ENCODE measurements around the gene ASPSCR1. TPM values are rescaled to one million over a fixed set of nuclear protein-coding genes. Genes with fewer than 3 reads are reported as not detected.

Gene ASPSCR1
- total and polyA plus RNA-seq, 2 of the 13 experiments (the other 11 are each of a cell fraction or from before 2014, with no cell fraction given), result 274 to 314 TPM

DNA sequence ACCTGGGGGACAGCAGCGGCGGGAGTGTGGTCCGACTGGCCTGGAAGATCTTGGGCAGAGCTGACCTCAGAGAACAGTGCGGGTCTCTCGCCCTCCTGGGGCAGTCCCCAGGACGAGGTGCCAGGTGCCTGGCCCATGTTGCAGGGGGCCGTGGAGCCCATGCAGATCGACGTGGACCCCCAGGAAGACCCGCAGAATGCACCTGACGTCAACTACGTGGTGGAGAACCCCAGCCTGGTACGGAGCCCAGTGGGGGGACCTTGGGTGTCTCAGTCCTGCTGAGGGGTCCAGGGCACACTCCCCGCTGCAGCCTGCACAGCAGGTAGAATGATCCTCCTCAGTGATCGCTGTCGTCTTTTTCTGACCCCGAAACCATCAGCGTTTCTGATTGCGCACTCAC is 75.7 kb downstream of the ASPSCR1 start:
- BruUV-seq (replicated peaks), result no TSS peak
- H3K4me2 ChIP-seq (ENCODE audit: low read depth, low read length), result peak overlapping the region; percentile 92
- no peak for TF ChIP-seq SRSF1 (optimal IDR thresholded peaks at IDR 0.05; ENCODE audit: low read depth, low read length)
- TF ChIP-seq, protein P1, sequence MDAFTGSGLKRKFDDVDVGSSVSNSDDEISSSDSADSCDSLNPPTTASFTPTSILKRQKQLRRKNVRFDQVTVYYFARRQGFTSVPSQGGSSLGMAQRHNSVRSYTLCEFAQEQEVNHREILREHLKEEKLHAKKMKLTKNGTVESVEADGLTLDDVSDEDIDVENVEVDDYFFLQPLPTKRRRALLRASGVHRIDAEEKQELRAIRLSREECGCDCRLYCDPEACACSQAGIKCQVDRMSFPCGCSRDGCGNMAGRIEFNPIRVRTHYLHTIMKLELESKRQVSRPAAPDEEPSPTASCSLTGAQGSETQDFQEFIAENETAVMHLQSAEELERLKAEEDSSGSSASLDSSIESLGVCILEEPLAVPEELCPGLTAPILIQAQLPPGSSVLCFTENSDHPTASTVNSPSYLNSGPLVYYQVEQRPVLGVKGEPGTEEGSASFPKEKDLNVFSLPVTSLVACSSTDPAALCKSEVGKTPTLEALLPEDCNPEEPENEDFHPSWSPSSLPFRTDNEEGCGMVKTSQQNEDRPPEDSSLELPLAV (CRISPR knock-in tag; conservative IDR thresholded peaks at IDR 0.05; ENCODE audit: low read depth), result no peak
- TF ChIP-seq, protein P2, sequence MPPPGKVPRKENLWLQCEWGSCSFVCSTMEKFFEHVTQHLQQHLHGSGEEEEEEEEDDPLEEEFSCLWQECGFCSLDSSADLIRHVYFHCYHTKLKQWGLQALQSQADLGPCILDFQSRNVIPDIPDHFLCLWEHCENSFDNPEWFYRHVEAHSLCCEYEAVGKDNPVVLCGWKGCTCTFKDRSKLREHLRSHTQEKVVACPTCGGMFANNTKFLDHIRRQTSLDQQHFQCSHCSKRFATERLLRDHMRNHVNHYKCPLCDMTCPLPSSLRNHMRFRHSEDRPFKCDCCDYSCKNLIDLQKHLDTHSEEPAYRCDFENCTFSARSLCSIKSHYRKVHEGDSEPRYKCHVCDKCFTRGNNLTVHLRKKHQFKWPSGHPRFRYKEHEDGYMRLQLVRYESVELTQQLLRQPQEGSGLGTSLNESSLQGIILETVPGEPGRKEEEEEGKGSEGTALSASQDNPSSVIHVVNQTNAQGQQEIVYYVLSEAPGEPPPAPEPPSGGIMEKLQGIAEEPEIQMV (CRISPR knock-in tag; IDR thresholded peaks at IDR 0.05; ENCODE audit: low read depth), result no peak
- TF ChIP-seq, protein P3, sequence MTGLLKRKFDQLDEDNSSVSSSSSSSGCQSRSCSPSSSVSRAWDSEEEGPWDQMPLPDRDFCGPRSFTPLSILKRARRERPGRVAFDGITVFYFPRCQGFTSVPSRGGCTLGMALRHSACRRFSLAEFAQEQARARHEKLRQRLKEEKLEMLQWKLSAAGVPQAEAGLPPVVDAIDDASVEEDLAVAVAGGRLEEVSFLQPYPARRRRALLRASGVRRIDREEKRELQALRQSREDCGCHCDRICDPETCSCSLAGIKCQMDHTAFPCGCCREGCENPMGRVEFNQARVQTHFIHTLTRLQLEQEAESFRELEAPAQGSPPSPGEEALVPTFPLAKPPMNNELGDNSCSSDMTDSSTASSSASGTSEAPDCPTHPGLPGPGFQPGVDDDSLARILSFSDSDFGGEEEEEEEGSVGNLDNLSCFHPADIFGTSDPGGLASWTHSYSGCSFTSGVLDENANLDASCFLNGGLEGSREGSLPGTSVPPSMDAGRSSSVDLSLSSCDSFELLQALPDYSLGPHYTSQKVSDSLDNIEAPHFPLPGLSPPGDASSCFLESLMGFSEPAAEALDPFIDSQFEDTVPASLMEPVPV (CRISPR knock-in tag; IDR thresholded peaks at IDR 0.05), result no peak
- no peak for TF ChIP-seq ZC3H4 (CRISPR knock-in tag; IDR thresholded peaks at IDR 0.05; ENCODE audit: borderline replicate concordance)
- TF ChIP-seq ZNF546 (CRISPR knock-in tag; conservative IDR thresholded peaks at IDR 0.05), result no peak
- no peak for TF ChIP-seq ZNF747 (CRISPR knock-in tag; IDR thresholded peaks at IDR 0.05; ENCODE audit: borderline replicate concordance)
- TF ChIP-seq, protein P4, sequence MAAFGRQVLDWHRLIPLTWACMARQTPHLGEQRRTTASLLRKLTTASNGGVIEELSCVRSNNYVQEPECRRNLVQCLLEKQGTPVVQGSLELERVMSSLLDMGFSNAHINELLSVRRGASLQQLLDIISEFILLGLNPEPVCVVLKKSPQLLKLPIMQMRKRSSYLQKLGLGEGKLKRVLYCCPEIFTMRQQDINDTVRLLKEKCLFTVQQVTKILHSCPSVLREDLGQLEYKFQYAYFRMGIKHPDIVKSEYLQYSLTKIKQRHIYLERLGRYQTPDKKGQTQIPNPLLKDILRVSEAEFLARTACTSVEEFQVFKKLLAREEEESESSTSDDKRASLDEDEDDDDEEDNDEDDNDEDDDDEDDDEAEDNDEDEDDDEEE (CRISPR knock-in tag; IDR thresholded peaks at IDR 0.05), result no peak
- no peak for TF ChIP-seq MLLT10 (CRISPR knock-in tag; IDR thresholded peaks at IDR 0.05)
- TF ChIP-seq ZNF567 (CRISPR knock-in tag; IDR thresholded peaks at IDR 0.05; ENCODE audit: borderline replicate concordance), result no peak
- TF ChIP-seq CHD4 (IDR thresholded peaks at IDR 0.05; ENCODE audit: borderline replicate concordance, low read length), result no peak
- ATAC-seq (no peak), DNase-seq (ENCODE audit: low spot score) (no peak), FAIRE-seq (no peak)
- peak overlapping the region; percentile 76 to 99 (median 95) for H3K4me3 ChIP-seq (replicated peaks in 1 of 3; ENCODE audit: insufficient read depth in 1 of 3, low read depth in 2 of 3, low read length in 3 of 3)
- WGBS (ENCODE audit: low lambda C conversion rate), result 99% methylated on average over 13 of the region's 19 CpGs
- H3K9ac ChIP-seq (ENCODE audit: insufficient read depth, low read depth, low read length), result peak overlapping the region; percentile 94; the same call in 1 of the 2 replicates
- no peak overlapping the region for H2AFZ ChIP-seq (ENCODE audit: low read length)
- H3K4me1 ChIP-seq (ENCODE audit: insufficient read depth, low read length), result peaks cover 61% of the 10 kb centered on the region
- POLR2A ChIA-PET, result interaction anchor here (1.2 to 3.4 kb wide), 2 partner anchors 13 to 16 kb away, joined by 3 to 33 read pairs; partner anchors contain the start of gene DCXR
- H3K36me3 ChIP-seq (replicated peaks in 1 of 2; ENCODE audit: control insufficient read depth in 1 of 2, insufficient read depth in 2 of 2, low read length in 2 of 2), result peaks cover 24 to 43% of the 10 kb centered on the region in 2 experiments
- CTCF ChIA-PET (ENCODE audit: low intra/inter-chr PET ratio, low total read pairs), result no interaction called here
- intact Hi-C loops (cut with micrococcal nuclease; ENCODE audit: unreplicated experiment), result loop anchor here (5.0 kb wide), 1 partner anchor 44 kb away; the partner anchor contains the start of gene FASN
- H3K9me3 ChIP-seq (ENCODE audit: low read length), result no peaks in the 10 kb centered on the region
- H3K79me2 ChIP-seq (ENCODE audit: insufficient read depth, low read length), result peaks cover 37% of the 10 kb centered on the region
- in situ Hi-C loops (cut with HindIII; ENCODE audit: extremely low pct_ligation_motif_present, low pct_unique_long_range_greater_than_20kb), result no loop called here
- H3K27me3 ChIP-seq (ENCODE audit: control insufficient read depth in 1 of 2, insufficient read depth in 2 of 2, low read length in 2 of 2), result no peaks in the 10 kb centered on the region; a peak in 2 of 5 replicates
- no peak overlapping the region for H3K27ac ChIP-seq (ENCODE audit: extremely low read length, insufficient read depth, low read length)
- no peaks in the 10 kb centered on the region; the same call in 1 of the 2 replicates for H4K20me1 ChIP-seq (ENCODE audit: insufficient read depth, low read length)
